Colonic mucosa (tissue), 4 donors: ENCODE results near the gene ARNT2. TPM values are rescaled to one million over a fixed set of nuclear protein-coding genes. Genes with fewer than 3 reads are reported as not detected.

Source experiments
- DNase-seq: peaks from one replicate; pipeline ENCODE4 v3.0.0-alpha.2; 2020
- H3K27ac ChIP-seq: fragments of 200-600 bp; one replicate; pipeline ENCODE4 v1.8.0; 2021
- H3K27me3 ChIP-seq: fragments of 200-600 bp; one replicate; pipeline ENCODE4 v1.8.0; 2021
- H3K36me3 ChIP-seq: fragments of 200-600 bp; one replicate; pipeline ENCODE4 v1.8.0; 2021
- H3K4me1 ChIP-seq: fragments of 200-600 bp; one replicate; pipeline ENCODE4 v1.8.0; 2021; ENCODE audit warnings: mild to moderate bottlenecking
- H3K4me3 ChIP-seq: fragments of 200-600 bp; one replicate; pipeline ENCODE4 v1.8.0; 2021
- H3K9ac ChIP-seq, 2 donors: one replicate each; pipeline ENCODE4 v1.7.0; 2013; ENCODE audit warnings: control low read depth in 2 of 2, low read depth in 2 of 2, low read length in 2 of 2
- H3K9me3 ChIP-seq: fragments of 200-600 bp; one replicate; pipeline ENCODE4 v1.8.0; 2021
- CTCF ChIP-seq: fragments of 200-600 bp; IDR thresholded peaks from one replicate; pipeline ENCODE4 v1.8.0; 2022; ENCODE audit warnings: antibody characterized with exemption, mild to moderate bottlenecking
- intact Hi-C: fragments of 100-400 bp; cut with DNase I; formaldehyde crosslinking; loops from one replicate; pipeline ENCODE4 v1.14.1; 2022
- total RNA-seq, 2 donors: library from RNA; stranded (reverse); fragmentation: NEBNext Ultra II Directional in 1 of 2; extraction: Animal tissue kit (Norgen Biotek cat#: 25700) in 1 of 2; gene quantifications; one replicate each; pipeline ENCODE4 v1.2.1, GENCODE V29; 2021
- donor health status: healthy.
- donor health status: DM: no; HTN: no; CAD: no.
- donor health status: DM: no; HTN: no; CAD: no.

The ARNT2 gene
- total RNA-seq, 2 donors from 2014 or later: 1.6 to 2.7 TPM

GRCh38 chr15:80445300-80446041 lies 41.3 kb downstream of the ARNT2 start:
- H3K9me3 ChIP-seq: no peaks in the 10 kb centered on the region
- H3K4me3 ChIP-seq: no peak overlapping the region
- H3K27me3 ChIP-seq: no peaks in the 10 kb centered on the region
- no peak for TF ChIP-seq CTCF
- no peaks in the 10 kb centered on the region for H3K36me3 ChIP-seq
- no peak overlapping the region for H3K9ac ChIP-seq
- no peak overlapping the region for H3K27ac ChIP-seq
- DNase-seq: no peak
- intact Hi-C loops: no loop called here
- no peaks in the 10 kb centered on the region for H3K4me1 ChIP-seq

GRCh38 chr15:80447077-80447476 lies 42.9 kb downstream of the ARNT2 start:
- Histone ChIP-seq H3K36me3 (no peaks in the 10 kb centered on the region), H3K9me3 (no peaks in the 10 kb centered on the region), H3K27ac (no peak overlapping the region), H3K9ac (no peak overlapping the region), H3K27me3 (no peaks in the 10 kb centered on the region), H3K4me1 (no peaks in the 10 kb centered on the region), H3K4me3 (no peak overlapping the region)
- intact Hi-C loops: no loop called here
- TF ChIP-seq CTCF: no peak
- DNase-seq: no peak

GRCh38 chr15:80449825-80450224 lies 45.6 kb downstream of the ARNT2 start:
- DNase-seq: no peak
- intact Hi-C loops: loop anchor here (5.0 kb wide), 1 partner anchor 107 kb away; no protein-coding TSS in a partner anchor
- H3K27ac ChIP-seq: no peak overlapping the region
- H3K9me3 ChIP-seq: no peaks in the 10 kb centered on the region
- H3K27me3 ChIP-seq: no peaks in the 10 kb centered on the region
- H3K4me1 ChIP-seq: no peaks in the 10 kb centered on the region
- H3K9ac ChIP-seq: no peak overlapping the region
- TF ChIP-seq CTCF: no peak
- no peak overlapping the region for H3K4me3 ChIP-seq
- H3K36me3 ChIP-seq: no peaks in the 10 kb centered on the region

- Histone ChIP-seq H3K4me1 (no peaks in the 10 kb centered on the region), H3K9me3 (no peaks in the 10 kb centered on the region), H3K27ac (no peak overlapping the region), H3K27me3 (no peaks in the 10 kb centered on the region), H3K36me3 (no peaks in the 10 kb centered on the region), H3K9ac (no peak overlapping the region), H3K4me3 (no peak overlapping the region)
- intact Hi-C loops: loop anchor here (5.0 kb wide), 1 partner anchor 106 kb away; no protein-coding TSS in a partner anchor
- TF ChIP-seq CTCF: no peak
- no peak for DNase-seq
These were observed 46.7 kb downstream of the ARNT2 start for GRCh38 chr15:80450811-80451321.

- intact Hi-C loops: loop anchor here (5.0 kb wide), 1 partner anchor 105 kb away; no protein-coding TSS in a partner anchor
- H3K27me3 ChIP-seq: no peaks in the 10 kb centered on the region
- H3K4me3 ChIP-seq: no peak overlapping the region
- no peak for DNase-seq
- no peaks in the 10 kb centered on the region for H3K4me1 ChIP-seq
- H3K36me3 ChIP-seq: no peaks in the 10 kb centered on the region
- H3K27ac ChIP-seq: no peak overlapping the region
- no peak for TF ChIP-seq CTCF
- H3K9me3 ChIP-seq: no peaks in the 10 kb centered on the region
- H3K9ac ChIP-seq: no peak overlapping the region
These were observed 48.0 kb downstream of the ARNT2 start for GRCh38 chr15:80452166-80452565.
